Endodermal cell (in vitro differentiated cells): ENCODE results near the gene PTPRQ. TPM values are rescaled to one million over a fixed set of nuclear protein-coding genes. Genes with fewer than 3 reads are reported as not detected.

ENCODE experiments used
- DNase-seq: peaks from one replicate; pipeline ENCODE4 v3.0.0-alpha.2; 2017
- H3K27ac ChIP-seq: 2 replicates; pipeline ENCODE4 v1.5.1; 2013; ENCODE audit warnings: mild to moderate bottlenecking, low read depth, low read length, moderate library complexity
- H3K27me3 ChIP-seq: 2 replicates; pipeline ENCODE4 v1.6.1; 2013; ENCODE audit warnings: mild to moderate bottlenecking, low read length, moderate library complexity; ENCODE audit not compliant: insufficient read depth, control insufficient read depth, poor library complexity, severe bottlenecking
- H3K36me3 ChIP-seq: 2 replicates; pipeline ENCODE4 v1.7.0; 2013; ENCODE audit warnings: mild to moderate bottlenecking, low read length, moderate library complexity; ENCODE audit not compliant: control insufficient read depth, insufficient read depth
- H3K4me1 ChIP-seq: one replicate; pipeline ENCODE4 v1.7.0; 2013; ENCODE audit warnings: low read length; ENCODE audit not compliant: control insufficient read depth, insufficient read depth
- H3K4me3 ChIP-seq: 2 replicates; pipeline ENCODE4 v1.5.1; 2013; ENCODE audit warnings: mild to moderate bottlenecking, low read length, moderate library complexity
- H3K9ac ChIP-seq: 2 replicates; pipeline ENCODE4 v1.6.1; 2013; ENCODE audit warnings: mild to moderate bottlenecking, low read length, moderate library complexity; ENCODE audit not compliant: poor library complexity, severe bottlenecking; ENCODE audit errors: extremely low read depth
- H3K9me3 ChIP-seq: 2 replicates; pipeline ENCODE4 v1.6.1; 2013; ENCODE audit warnings: mild to moderate bottlenecking, low read length, moderate library complexity; ENCODE audit not compliant: control insufficient read depth
- H3K27ac Mint-ChIP-seq: 2 replicates; pipeline ENCODE4 v1.8.0; 2020; ENCODE audit warnings: mixed read lengths
- H3K27me3 Mint-ChIP-seq: 2 replicates; pipeline ENCODE4 v1.8.0; 2021; ENCODE audit warnings: mild to moderate bottlenecking, mixed read lengths; ENCODE audit not compliant: insufficient read depth
- H3K36me3 Mint-ChIP-seq: 2 replicates; pipeline ENCODE4 v1.8.0; 2020; ENCODE audit warnings: low read depth, mixed read lengths
- H3K4me1 Mint-ChIP-seq: 2 replicates; pipeline ENCODE4 v1.8.0; 2020; ENCODE audit warnings: mixed read lengths
- H3K4me3 Mint-ChIP-seq: 2 replicates; pipeline ENCODE4 v1.8.0; 2020; ENCODE audit warnings: mild to moderate bottlenecking, moderate library complexity, mixed read lengths
- H3K9me3 Mint-ChIP-seq: 2 replicates; pipeline ENCODE4 v1.8.0; 2020; ENCODE audit warnings: mild to moderate bottlenecking, mixed read lengths
- CTCF ChIP-seq: fragments of 200-600 bp; sonication (generic); conservative IDR thresholded peaks from 2 replicates; pipeline ENCODE4 v1.5.0; 2021; ENCODE audit warnings: antibody characterized with exemption, mild to moderate bottlenecking
- WGBS, 2 experiments: methylation state at CpG; one replicate each; pipeline versions ENCODE4 v1.1.5 to v1.1.7; 2013; ENCODE audit warnings: missing lambda C conversion rate in 2 of 2, mixed read lengths in 1 of 2; ENCODE audit not compliant: insufficient coverage in 1 of 2, insufficient read length in 1 of 2; 5-methylcytosine and 5-hydroxymethylcytosine counted together
- total RNA-seq, 2 donors: library from RNA; stranded (reverse); fragmentation: NEBNext Ultra II Directional in 1 of 2; extraction: Animal tissue kit (Norgen Biotek cat#: 25700) in 1 of 2; gene quantifications; 2 replicates in 1 of 2; 3 replicates in 1 of 2; pipeline ENCODE4 v1.2.1, GENCODE V29; 2021

PTPRQ gene
- total RNA-seq, 2 donors from 2014 or later: 0.13 TPM; not detected in 1

- H3K4me3 Mint-ChIP-seq: no peak overlapping the region
- no peaks in the 10 kb centered on the region for H3K9me3 ChIP-seq
- H3K27ac Mint-ChIP-seq: no peak overlapping the region
- H3K36me3 ChIP-seq: no peaks in the 10 kb centered on the region
- no peaks in the 10 kb centered on the region for H3K36me3 Mint-ChIP-seq
- no peak overlapping the region for H3K9ac ChIP-seq
- no peaks in the 10 kb centered on the region for H3K9me3 Mint-ChIP-seq
- H3K4me1 ChIP-seq: peaks cover 7% of the 10 kb centered on the region
- peaks cover 18% of the 10 kb centered on the region for H3K4me1 Mint-ChIP-seq
- no peak overlapping the region for H3K27ac ChIP-seq
- TF ChIP-seq CTCF: no peak
- H3K27me3 Mint-ChIP-seq: no peaks in the 10 kb centered on the region
- 80 to 94% methylated on average over 1 of the region's 1 CpG for WGBS, 2 experiments
- no peak overlapping the region for H3K4me3 ChIP-seq
- no peaks in the 10 kb centered on the region for H3K27me3 ChIP-seq
- DNase-seq: no peak
Measured at GRCh38 chr12:80580254-80580653, 136.2 kb downstream of the PTPRQ start.

GRCh38 chr12:80581783-80582182 lies 137.7 kb downstream of the PTPRQ start:
- Histone ChIP-seq H3K9me3 (no peaks in the 10 kb centered on the region), H3K27me3 (no peaks in the 10 kb centered on the region), H3K4me1 (peaks cover 7% of the 10 kb centered on the region), H3K9ac (no peak overlapping the region), H3K27ac (no peak overlapping the region), H3K4me3 (no peak overlapping the region), H3K36me3 (no peaks in the 10 kb centered on the region)
- no peaks in the 10 kb centered on the region for H3K36me3 Mint-ChIP-seq
- no peaks in the 10 kb centered on the region for H3K9me3 Mint-ChIP-seq
- no peak for DNase-seq
- 80 to 86% methylated on average over 1 to 2 of the region's 2 CpGs for WGBS, 2 experiments
- no peak for TF ChIP-seq CTCF
- no peak overlapping the region for H3K27ac Mint-ChIP-seq
- no peaks in the 10 kb centered on the region for H3K27me3 Mint-ChIP-seq
- H3K4me1 Mint-ChIP-seq: peaks cover 20% of the 10 kb centered on the region
- no peak overlapping the region for H3K4me3 Mint-ChIP-seq

- H3K9ac ChIP-seq: no peak overlapping the region
- H3K27ac ChIP-seq: no peak overlapping the region
- peaks cover 7% of the 10 kb centered on the region for H3K4me1 ChIP-seq
- Mint-ChIP-seq H3K27ac (no peak overlapping the region), H3K36me3 (no peaks in the 10 kb centered on the region), H3K4me1 (peaks cover 20% of the 10 kb centered on the region), H3K4me3 (no peak overlapping the region), H3K27me3 (no peaks in the 10 kb centered on the region), H3K9me3 (no peaks in the 10 kb centered on the region)
- no peak overlapping the region for H3K4me3 ChIP-seq
- H3K9me3 ChIP-seq: no peaks in the 10 kb centered on the region
- no peak for DNase-seq
- H3K27me3 ChIP-seq: no peaks in the 10 kb centered on the region
- no peaks in the 10 kb centered on the region for H3K36me3 ChIP-seq
- no peak for TF ChIP-seq CTCF
- WGBS, 2 experiments: 90% methylated on average over 2 of the region's 2 CpGs; no CpG with 5 or more reads in 1 of the 2 experiments
Measured at GRCh38 chr12:80582431-80582830, 138.4 kb downstream of the PTPRQ start.
